Head of caudate nucleus (tissue), 42 donors: ENCODE data around the gene JPT2.

Experiments
- DNase-seq, 42 donors: peaks; one replicate each; pipeline versions ENCODE4 v3.0.0 to v3.0.0-alpha.2; 2020 to 2021; ENCODE audit warnings: mixed read lengths in 7 of 42
- intact Hi-C: fragments of 100-400 bp; cut with DNase I; formaldehyde crosslinking; loops from one replicate; pipeline ENCODE4 v1.15.0; 2022

Gene JPT2

GRCh38 chr16:1744338-1744840, 66.3 kb downstream of the JPT2 start:
- DNase-seq = no peak
- intact Hi-C loops = no loop called here

- intact Hi-C loops = no loop called here
- no peak for DNase-seq
Measured at GRCh38 chr16:1745181-1745899, 67.3 kb downstream of the JPT2 start.

DNA sequence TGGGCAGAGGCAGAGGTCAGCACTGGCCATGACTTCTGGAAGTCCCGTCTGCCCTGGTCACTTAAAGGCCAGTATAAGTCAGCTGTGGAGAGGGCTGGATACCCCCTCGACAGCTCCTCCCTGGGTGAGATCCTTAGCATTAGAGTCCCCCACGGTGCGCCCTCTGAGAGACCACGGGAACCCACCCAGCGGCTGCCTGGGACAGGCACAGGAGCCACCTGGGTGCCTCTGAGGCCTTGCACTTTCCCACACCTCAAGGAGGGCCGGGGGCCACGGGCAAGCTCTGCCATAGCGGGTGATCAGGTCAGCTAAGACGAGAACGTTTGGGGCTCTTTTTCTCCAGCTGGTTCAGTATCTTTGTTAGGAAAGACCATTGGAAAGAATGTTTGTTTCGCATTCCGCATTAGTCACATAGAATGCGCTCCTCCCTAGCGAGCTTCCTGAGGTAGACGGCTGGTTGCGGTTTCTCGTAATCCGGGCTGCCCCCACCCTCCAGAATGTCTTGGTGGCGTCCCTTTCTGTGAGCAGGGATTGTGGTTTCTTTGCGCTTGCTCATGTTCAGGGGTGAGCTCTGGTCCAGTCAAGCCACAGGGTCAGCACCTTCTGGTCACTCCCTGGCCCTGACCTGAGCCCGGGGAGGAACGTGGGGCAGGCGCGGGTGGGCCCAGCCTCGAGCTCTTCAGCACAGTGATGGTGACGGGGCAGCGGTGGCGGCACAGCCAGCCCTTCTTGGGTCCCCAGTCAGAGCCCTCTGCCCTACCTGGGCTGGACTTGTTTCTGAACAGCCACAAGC, 68.0 kb downstream of the JPT2 start:
- intact Hi-C loops = no loop called here

GRCh38 chr16:1746693-1747195, 68.7 kb downstream of the JPT2 start:
- DNase-seq = no peak
- intact Hi-C loops = no loop called here

More for the DNA sequence above, 68.0 kb downstream of the JPT2 start:
- DNase-seq = no peak

DNA sequence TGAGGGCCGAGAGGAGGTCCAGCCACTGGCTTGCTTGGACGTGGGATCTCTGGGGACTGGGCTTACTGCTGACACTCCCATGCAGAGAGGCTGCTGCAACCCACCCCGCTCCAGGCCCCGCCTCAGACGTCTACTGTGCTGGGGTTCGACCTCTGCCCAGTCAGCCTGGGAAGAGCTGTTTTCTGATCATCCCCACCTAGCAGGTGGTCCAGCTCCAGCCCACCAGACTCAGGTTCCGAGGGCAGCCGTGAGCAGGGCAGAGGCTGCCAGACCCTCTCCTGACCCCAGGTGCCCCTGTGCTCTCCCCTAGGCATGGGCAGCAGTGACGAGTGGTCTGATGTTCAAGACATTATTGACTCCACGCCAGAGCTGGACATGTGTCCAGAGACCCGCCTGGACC, 69.9 kb downstream of the JPT2 start:
- intact Hi-C loops = no loop called here
- no peak for DNase-seq

GRCh38 chr16:1749152-1750117, 71.4 kb downstream of the JPT2 start:
- intact Hi-C loops = no loop called here
- no peak for DNase-seq
